Occipital lobe (tissue), 2 donors: ENCODE measurements around the gene AK6. TPM values are rescaled to one million over a fixed set of nuclear protein-coding genes. Genes with fewer than 3 reads are reported as not detected.
"Not testable (repeated sequence)": the region's sequence is repeated elsewhere in the genome, so short reads cannot be mapped to it uniquely, and the experiment has no call there.

Source experiments
- DNase-seq: peaks from one replicate; lab custom pipeline; 2025; lab: John Stamatoyannopoulos, UW
- total RNA-seq: library from RNA; depleted of rRNA; stranded (reverse); fragments of >200 nt; gene quantifications from one replicate; pipeline ENCODE4 v1.2.3, GENCODE V29; 2014

The AK6 gene
- total RNA-seq, result 22.0 TPM

DNA sequence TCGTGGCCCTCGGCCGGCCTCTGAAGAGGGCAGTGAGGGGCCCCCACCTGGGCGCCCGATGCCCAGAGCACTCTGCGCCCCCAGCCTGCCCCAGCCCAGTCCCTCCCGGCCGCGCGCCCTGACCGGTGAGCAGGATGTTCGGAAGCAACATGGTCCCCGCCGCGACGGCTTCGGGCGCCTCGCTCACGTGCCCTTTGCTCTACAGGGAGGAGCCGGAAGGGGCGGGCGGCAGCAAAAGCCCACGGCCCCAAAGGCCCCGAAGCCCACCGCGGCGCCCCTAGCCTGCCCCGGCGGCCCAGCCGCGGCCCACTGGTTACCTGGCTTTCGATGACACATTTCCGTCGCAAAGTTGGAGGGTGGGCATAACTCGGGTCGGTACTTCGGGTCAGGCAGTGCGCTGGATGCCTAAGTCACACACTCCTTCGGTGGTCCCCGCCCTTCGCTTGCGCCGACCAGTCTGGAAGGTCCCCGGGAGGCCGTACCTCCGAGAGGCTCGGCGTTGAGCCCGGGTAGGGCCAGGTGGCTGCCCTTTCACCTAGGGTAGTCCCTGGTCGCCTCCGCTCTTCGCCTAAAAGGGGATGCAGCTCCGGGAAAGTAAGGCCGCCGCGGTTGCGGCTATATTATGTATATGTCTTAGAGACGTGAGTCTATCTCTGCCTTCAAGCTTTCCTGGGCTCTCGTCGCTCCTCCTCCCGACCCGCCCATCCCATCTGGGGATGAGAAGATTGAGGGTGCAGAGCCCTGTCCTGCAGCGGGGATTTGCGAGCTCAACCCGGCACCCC, at the start of gene AK6, which contains the start of the genes RAD17 and TAF9:
Gene AK6 (minus strand): TSS at position 181 of the 782 bp plus-strand sequence. CDS start 30 bp downstream, at position 151.
Gene RAD17 (plus strand): TSS at position 479 of the 782 bp plus-strand sequence. CDS start 2,391 bp downstream, outside the sequence.
Gene TAF9 (minus strand): TSS at position 181 of the 782 bp plus-strand sequence. CDS start 3,783 bp downstream, outside the sequence.
- DNase-seq, result peak; percentile 84

DNA sequence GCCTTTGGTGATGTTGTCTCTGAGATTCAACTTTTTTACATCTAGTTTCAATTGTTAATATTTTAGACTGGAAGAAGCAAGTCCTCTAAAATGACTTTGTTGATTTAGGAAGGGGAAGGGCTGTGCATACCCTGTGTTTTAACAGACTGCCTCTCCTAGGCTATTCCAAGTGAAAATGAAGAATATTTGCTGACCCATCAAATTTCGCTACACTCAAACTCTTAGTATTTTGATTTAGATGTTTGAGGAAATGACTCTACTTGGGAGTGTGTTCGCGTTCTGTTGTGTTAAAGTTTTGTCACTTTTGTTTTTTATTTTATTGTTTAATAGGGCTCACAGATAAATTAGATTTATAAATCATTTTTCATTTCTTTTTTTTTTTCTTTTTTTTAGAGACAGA, 49.2 kb upstream of the AK6 start:
- DNase-seq, result no peak

DNA sequence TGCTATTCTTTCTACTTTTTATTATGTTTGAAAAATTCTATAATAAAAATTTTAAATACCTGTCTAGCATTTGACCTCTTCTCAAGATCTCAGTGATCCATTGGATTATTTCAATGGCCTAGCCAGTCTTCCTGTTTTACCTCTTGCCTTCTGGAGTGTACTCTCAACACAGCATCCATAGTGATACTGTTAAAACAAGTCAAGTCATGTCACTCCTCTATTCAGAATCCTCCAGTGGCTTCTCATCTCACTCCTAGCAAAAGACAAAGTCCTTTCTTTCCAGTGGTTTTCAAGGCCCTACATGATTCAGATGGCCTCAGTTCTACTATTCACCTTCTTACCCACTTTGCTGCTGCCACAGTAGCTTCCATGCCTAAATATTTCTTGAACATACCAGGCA, 47.4 kb upstream of the AK6 start:
- no peak for DNase-seq

DNA sequence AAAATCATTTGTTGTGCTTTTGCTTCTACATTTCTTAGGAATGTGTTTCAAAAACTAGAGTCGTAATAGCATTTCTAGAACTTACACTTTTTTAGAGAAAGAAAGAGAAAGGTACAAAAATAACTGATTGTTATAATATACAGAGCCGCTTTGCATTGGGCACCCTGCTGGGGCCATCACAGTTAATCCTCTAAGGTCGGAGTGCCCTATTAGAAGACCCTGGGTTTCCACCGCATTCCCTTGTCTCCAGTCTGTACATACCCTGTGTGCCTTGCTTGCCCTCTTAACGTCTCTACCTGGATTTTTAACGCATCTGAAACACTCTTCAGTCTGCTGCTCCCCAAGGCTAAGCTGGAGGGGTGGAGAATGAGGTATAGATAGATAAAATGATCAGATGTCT, 46.9 kb upstream of the AK6 start:
- DNase-seq, result no peak

DNA sequence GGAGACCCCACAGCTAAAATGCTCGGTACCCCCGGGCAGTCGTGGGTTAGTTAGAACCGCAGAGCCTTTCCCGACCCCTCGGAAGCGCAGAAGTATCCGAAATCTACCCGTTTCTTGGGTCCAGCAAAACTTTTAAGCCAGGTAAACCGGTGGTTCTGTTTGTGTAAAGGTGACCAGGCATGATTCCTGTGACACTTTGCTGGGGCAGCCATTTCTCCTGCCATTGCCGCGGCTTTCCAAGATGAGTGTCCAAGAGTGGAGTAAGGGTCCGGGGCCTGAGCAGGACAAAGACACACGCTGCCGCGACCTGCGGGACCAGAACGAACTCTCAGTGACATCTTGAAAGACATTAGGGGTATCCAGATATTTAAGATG, 46.3 kb upstream of the AK6 start:
- no peak for DNase-seq

DNA sequence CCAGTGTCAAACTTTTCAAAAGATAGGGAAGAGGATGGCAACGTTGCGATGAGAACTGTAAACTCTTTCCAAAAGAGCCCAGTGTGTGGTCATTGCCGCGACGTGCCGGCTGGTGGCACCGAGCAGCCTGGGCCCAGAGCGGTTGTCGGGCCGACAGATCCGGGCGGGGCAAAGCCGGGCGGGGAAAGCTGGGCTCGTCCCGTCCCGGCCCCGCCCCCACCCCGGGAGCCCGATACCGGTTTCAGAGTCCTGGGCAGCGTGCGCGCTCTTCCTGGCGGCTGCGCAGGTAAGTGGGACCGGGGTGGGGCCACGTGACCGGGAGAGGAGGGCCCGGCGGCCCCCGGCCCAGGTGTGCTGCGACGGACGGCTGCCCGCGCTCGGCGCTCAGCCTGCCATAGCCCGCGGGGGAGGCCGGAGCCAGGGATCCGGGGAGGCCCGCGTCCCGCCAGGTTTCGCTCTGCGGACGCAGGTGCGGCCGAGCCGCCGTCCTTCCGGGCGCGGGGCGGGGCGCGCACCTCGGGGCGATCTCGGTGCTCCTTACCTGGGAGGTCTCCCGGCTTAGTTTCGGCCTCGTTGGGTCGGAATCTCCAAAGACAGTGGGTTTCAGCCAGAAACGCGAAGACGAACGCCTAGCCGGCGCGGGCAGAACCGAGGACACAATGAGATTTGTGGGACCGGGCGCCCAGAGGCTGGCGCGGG, 45.7 kb upstream of the AK6 start, which contains the start of gene MARVELD2:
Gene MARVELD2 (plus strand): TSS at position 232 of the 699 bp plus-strand sequence. CDS start 4,270 bp downstream, outside the sequence.
- DNase-seq, result no peak

DNA sequence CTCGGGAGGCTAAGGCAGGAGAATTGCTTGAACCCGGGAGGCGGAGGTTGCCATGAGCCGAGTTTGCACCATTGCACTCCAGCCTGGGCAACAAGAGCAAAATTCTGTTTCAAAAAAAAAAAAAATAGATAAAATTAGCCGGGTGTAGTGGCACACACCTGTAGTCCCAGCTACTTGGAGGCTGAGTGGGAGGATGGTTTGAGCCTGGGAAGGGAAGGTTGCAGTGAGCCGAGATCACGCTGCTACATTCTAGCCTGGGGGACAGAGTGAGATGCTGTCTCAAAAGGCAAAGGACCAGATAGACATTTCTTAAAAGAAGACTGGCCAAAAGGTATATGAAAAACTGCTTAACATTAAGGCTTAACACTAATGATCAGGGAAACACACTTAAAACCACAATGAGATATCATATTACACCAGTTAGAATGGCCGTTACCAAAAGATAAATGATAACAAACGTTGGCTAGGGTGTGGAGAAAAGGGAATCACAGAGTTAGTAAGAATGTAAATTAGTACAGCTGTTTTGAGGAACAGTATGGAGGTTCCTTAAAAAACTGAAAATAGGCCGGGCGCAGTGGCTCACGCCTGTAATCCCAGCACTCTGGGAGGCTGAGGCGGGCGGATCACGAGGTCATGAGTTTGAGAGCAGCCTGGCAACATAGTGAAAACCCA, 35.5 kb upstream of the AK6 start:
- DNase-seq, result no peak

DNA sequence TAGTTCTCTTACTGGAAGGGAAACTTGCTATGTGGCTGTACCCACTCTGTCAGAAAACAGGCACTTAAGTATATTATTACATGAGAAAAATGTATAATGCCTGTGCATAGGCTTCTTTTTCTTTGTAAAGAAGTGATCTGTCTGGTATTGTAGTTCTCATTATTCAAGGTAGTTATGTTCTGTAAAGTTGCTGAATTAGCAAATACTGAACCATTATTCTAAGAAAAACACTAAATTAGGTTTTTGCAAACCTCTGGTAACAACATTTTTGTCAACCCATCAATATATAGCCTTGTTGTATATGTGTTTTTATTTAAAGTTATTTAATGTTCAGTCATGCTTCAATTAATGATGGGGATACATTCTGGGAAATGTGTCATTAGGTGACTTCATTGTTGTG, 9.1 kb upstream of the AK6 start:
- no peak for DNase-seq

DNA sequence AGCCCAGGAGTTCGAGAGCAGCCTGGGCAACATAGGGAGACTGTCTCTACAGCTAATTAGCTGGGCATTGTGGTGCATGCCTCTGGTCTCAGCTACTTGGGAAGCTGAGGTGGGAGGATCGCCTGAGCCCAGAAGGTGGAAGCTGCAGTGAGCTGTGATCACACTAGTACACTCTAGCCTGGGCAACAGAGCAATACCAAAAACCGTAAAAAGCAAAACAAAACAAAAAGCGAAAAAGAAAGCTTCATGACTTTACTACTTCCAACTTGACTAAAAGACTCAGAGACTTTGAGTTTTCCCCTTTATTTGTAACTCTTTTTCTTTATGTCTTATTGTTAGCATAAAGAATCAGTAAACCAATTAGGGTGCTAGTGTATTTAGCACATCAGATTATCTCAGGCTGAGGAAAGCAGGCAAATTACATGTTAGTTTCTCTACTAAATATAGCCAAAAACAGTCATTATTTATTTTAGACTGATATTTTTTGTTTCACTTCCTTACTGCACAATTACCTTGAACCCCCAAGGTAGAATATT, 5.7 kb upstream of the AK6 start:
- DNase-seq, result no peak

DNA sequence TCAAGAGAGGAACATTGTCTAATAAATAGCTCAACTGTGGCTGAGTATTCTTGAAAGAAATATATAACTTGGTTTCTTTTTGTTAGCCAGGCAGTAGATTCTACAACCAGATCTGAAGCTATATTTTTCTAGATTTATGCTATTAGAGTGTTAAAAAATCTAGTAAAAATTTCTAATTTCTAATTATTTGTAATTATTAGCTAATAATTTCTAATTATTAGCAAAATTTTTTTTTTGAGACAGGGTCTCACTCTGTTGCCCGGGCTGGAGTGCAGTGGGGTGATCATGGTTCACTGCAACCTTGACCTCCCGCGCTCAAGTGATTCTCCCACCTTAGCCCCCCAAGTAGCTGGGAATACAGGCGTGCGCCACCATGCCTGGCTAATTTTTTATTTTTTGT, 3.1 kb upstream of the AK6 start:
- no peak for DNase-seq

DNA sequence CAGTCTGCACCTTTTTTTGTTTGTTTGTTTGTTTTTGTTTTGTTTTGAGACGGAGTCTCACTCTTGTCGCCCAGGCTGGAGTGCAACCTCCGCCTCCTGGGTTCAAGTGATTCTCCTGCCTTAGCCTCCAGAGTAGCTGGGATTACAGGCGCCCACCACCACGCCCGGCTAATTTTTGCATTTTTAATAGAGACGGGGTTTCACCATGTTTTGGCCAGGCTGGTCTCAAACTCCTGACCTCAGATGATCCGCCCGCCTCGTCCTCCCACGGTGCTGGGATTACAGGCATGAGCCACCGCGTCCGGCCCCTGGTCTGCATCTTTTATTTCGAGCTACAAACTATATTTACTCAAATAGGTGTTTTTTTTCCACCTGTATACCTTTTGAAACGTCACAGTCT, 1.0 kb upstream of the AK6 start:
- not testable (repeated sequence) for DNase-seq

DNA sequence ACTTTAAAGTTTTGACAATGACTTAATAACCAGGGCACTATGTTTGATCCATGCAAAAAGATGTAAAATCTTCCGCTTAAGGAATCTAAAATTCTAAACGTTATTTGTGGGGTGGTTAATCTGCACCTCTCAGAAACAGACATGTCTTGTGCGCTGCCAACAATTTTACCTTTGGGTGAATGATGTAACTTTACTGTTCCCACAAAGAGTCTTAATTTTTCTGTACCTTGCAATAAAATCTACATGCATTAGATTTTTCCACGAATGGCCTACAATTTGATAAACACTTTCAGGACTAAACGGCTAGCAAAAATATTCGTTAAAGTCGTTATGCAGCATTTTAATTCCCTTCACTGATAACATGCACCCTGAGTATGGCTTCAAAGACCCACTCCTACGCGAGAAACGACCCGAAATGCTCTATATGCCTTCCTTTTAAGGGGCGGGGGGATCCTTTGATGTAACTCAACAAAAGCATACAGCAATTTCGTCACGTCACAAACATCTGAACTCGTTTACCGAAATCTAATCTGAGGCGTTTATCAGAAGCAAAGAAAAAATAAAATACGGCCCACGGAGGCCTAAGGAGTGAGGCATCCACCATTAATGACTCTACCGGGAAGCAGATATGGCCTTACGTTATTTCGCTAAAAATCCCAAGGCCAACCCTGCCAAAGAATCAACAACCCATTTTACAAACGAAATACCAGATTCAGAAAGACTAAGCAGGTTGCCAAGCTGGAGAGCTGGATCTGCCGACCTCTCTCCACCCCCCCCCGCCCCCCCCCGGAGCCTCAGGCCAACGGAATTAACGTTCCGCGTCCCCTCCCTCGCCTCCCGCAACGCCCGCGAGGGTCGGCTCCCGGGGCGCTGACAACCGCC, 621 bp downstream of the AK6 start:
- DNase-seq, result no peak

DNA sequence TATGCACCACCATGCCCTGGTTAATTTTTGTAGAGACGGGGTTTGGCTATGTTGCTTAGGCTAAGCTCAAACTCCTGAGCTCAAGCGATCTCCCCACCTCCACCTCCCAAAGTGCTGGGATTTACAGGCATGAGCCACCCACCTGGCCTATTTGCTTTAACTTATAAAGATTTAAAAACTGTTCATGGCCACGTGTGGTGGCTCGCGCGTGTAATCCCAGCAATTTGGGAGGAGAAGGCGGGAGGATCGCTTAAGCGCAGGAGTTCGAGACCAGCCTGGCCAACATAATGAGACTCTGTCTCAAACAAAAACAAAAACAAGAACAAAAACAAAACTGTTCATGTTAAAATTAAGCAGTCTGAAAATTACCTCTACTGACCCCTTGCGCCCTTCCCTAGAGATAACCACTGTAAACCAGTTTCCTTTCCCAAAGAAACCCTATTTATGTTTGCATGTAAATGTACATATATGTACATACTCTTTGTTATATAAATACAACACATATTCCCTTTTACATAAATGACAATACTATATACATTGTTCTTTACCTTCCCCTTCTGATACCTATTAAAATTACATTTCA, 1.5 kb downstream of the AK6 start:
- no peak for DNase-seq

DNA sequence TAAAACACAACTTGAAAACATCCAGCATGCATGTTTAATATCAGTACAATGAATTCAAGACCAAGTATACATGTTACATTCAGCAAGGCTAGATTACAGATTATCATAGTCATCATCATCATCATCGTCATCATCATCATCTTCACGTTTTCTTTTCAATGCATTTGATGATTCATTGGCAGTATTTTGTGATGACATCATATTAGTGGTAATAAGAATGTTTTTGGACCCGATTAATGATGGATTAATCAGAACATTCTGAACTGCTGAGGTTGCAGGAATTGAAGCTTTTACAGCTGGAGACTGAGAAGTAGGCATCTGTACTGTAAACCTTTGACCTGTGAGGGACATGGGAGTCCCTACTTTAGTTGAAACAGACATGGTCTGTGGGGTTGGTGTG, 4.5 kb downstream of the AK6 start:
- DNase-seq, result no peak

DNA sequence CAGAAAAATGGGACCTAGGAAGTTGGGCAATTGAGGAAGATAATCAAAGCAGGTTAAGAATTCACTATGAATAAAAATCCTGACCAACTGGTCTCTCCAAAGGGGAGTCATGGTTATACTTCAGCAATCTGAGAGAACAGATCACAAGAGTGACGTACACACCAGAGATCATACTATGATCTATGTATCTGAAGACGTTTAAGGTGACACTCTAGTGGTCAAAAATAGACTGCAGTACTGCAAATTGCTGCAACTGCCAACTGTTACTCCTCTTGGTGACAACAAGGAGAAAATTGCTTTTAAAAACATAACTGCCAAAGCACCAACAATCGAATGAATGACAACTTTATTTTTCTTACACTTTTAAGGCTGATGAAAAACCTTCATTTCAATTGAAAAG, 4.9 kb downstream of the AK6 start:
- DNase-seq, result no peak

DNA sequence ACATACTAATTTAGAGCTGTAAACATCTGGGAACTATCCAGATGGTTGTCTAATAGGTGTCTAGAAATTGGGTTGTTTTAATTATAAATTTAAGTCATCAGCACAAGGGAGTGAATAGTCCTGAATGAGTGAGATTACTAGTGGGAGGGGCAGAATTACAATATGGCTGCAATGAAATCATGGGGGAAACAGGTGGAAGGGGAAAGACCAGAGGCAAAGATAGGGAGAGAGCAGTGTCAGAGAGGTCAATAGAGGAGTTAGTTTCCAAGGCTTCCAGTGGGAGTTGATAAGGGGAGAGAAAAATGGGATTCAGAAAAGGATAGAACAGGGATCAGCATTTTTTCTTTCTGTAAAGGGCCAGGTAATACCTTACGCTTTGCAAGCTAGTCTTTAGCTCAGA, 8.9 kb downstream of the AK6 start:
- no peak for DNase-seq

DNA sequence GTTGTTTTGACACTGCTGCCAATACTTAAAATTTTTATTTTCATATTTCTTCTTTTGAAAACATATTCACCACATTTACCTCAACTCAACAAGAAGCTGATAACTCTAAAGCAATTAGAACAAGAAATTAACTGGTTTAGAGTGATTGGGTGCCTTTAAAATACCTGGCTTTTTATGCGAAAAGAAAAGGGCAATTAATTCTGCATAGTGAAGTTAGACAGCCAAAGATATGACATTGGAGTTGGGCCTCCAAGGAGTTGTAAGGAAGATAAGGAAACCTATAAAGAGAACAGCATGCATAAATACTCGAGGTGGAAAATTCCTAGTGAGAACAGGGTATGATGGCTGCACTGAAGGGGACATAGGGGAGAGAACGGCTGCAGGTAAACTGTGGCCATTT, 9.6 kb downstream of the AK6 start:
- no peak for DNase-seq

DNA sequence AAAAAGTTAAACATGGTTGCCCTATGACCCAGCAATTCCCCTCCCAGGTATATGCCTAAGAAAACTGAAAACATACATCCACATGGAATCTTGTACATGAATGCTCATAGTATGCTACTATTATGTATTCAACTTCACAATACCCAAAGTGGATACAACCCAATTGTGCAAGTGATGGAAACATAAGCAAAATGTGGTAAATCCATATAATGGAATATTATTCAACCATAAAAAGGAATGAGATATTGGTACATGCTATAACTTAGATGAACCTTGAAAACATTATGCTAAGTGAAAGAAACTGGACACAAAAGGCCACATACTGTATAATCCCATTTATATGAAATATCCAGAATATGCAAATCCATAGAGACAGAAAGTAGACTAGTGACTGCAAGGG, 18.7 kb downstream of the AK6 start:
- no peak for DNase-seq

DNA sequence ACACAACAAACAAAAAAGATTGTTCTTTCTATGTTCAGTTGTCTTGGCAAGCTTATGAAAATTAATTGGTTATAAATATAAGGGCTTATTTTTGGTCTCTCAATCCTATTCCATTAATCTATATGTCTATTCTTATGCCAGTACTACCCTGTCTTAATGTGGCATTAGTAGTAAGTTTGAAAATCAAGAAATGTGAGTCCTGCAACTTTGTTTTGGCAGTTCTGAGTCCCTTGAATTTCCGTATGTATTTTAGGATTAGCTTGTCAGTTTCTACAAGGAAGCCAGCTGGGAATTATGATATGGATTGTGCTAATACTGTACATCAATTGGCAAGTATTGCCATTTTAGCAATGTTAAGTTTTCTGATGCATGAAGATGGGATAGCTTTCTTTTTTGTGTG, 26.2 kb downstream of the AK6 start:
- no peak for DNase-seq

DNA sequence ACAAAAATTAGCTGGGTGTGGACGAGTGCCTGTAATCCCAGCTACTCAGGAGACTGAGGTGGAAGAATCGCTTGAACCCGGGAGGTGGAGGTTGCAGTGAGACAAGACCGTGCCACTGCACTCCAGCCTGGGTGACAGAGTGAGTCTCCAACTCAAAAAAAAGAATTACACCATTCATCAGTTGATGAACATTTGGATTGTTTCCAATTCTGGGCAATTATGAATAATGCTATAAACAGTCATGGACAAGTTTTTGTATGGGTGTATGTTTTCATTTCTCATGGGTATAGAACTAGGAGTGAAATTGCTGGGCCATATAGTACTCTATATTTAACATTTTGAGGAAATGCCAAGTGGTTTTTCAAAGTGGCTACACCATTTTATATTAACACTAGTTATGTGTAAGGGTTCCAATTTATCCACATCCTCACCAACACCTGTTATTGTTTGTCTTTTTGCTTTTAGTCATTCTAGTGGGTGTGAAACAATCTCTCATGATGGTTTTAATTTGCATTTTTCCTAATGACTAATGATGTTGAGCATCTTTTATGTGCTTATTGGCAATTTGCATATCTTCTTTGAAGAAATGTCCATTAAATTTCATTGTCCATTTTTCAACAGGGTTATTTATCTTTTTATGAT, 27.7 kb downstream of the AK6 start:
- DNase-seq, result no peak
